Measurements from ENCODE around the gene MLANA.

DNA sequence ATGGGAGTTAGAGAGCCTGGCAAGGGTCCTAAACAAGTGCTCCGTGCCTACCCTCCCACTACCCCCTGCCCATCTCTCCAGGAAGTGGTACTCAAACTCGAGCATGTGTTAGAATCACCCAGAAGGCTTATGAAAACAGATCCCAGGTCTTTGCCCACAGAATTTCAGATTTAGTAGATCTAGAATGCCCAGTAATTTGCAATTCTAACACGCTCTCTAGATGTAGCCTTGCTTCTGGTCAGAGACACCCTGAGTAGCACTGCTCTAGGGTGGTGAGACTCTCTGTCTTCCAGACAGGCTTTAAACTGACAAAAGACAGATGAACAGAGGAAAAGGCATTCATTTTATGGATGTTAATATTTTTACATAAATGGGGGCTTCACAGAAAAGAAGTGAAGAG lies 37.1 kb upstream of the MLANA start:
- TF ChIP-seq TAF1 (IDR thresholded peaks at IDR 0.05; ENCODE audit: low read depth) (no peak), EZH2 (IDR thresholded peaks at IDR 0.05; ENCODE audit: borderline replicate concordance, insufficient read depth, low read length, poor library complexity, severe bottlenecking) (no peak), POLR2AphosphoS5 (IDR thresholded peaks at IDR 0.05) (no peak), RAD21 (conservative IDR thresholded peaks at IDR 0.05) (no peak)
- TF ChIP-seq, protein P1, sequence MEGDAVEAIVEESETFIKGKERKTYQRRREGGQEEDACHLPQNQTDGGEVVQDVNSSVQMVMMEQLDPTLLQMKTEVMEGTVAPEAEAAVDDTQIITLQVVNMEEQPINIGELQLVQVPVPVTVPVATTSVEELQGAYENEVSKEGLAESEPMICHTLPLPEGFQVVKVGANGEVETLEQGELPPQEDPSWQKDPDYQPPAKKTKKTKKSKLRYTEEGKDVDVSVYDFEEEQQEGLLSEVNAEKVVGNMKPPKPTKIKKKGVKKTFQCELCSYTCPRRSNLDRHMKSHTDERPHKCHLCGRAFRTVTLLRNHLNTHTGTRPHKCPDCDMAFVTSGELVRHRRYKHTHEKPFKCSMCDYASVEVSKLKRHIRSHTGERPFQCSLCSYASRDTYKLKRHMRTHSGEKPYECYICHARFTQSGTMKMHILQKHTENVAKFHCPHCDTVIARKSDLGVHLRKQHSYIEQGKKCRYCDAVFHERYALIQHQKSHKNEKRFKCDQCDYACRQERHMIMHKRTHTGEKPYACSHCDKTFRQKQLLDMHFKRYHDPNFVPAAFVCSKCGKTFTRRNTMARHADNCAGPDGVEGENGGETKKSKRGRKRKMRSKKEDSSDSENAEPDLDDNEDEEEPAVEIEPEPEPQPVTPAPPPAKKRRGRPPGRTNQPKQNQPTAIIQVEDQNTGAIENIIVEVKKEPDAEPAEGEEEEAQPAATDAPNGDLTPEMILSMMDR (IDR thresholded peaks at IDR 0.05; ENCODE audit: poor library complexity, severe bottlenecking), result no peak
- TF ChIP-seq, protein P2, sequence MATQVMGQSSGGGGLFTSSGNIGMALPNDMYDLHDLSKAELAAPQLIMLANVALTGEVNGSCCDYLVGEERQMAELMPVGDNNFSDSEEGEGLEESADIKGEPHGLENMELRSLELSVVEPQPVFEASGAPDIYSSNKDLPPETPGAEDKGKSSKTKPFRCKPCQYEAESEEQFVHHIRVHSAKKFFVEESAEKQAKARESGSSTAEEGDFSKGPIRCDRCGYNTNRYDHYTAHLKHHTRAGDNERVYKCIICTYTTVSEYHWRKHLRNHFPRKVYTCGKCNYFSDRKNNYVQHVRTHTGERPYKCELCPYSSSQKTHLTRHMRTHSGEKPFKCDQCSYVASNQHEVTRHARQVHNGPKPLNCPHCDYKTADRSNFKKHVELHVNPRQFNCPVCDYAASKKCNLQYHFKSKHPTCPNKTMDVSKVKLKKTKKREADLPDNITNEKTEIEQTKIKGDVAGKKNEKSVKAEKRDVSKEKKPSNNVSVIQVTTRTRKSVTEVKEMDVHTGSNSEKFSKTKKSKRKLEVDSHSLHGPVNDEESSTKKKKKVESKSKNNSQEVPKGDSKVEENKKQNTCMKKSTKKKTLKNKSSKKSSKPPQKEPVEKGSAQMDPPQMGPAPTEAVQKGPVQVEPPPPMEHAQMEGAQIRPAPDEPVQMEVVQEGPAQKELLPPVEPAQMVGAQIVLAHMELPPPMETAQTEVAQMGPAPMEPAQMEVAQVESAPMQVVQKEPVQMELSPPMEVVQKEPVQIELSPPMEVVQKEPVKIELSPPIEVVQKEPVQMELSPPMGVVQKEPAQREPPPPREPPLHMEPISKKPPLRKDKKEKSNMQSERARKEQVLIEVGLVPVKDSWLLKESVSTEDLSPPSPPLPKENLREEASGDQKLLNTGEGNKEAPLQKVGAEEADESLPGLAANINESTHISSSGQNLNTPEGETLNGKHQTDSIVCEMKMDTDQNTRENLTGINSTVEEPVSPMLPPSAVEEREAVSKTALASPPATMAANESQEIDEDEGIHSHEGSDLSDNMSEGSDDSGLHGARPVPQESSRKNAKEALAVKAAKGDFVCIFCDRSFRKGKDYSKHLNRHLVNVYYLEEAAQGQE (IDR thresholded peaks at IDR 0.05; ENCODE audit: borderline replicate concordance), result no peak
